K562 (cell line): ENCODE measurements around the gene DMAC1. TPM values are rescaled to one million over a fixed set of nuclear protein-coding genes. Genes with fewer than 3 reads are reported as not detected.

Source experiments
- CHD1 ChIP-seq: fragments of 200-600 bp; sonication (generic); IDR thresholded peaks from one replicate; pipeline ENCODE4 v1.6.1; 2012; ENCODE audit warnings: mild to moderate bottlenecking, moderate library complexity, low read length, inconsistent platforms
- DACH1 ChIP-seq: fragments of 450-650 bp; IDR thresholded peaks from 2 replicates; pipeline ENCODE4 v1.6.1; 2018; ENCODE audit not compliant: partially characterized antibody
- HMG20A ChIP-seq: fragments of 450-650 bp; formaldehyde crosslinking; conservative IDR thresholded peaks from 2 replicates; pipeline ENCODE4 v1.4.0; 2020; ENCODE audit warnings: mild to moderate bottlenecking, mixed read lengths
- JUNB ChIP-seq: fragments of 450-650 bp; formaldehyde crosslinking; conservative IDR thresholded peaks from 2 replicates; pipeline ENCODE4 v1.4.0; 2020; ENCODE audit warnings: mild to moderate bottlenecking
- KAT2B ChIP-seq: IDR thresholded peaks from one replicate; pipeline ENCODE4 v1.6.1; 2012; ENCODE audit warnings: low read depth, mild to moderate bottlenecking, control low read depth, inconsistent platforms, low read length, moderate library complexity
- NEUROD1 ChIP-seq: fragments of 150-350 bp; IDR thresholded peaks from 2 replicates; pipeline ENCODE4 v1.6.1; 2014; ENCODE audit warnings: borderline replicate concordance, low read length, low read depth; ENCODE audit not compliant: partially characterized antibody
- NFRKB ChIP-seq: fragments of 450-650 bp; IDR thresholded peaks from 2 replicates; pipeline ENCODE4 v1.6.1; 2016; ENCODE audit warnings: low read depth
- NR2C2 ChIP-seq, 2 experiments: fragments of 200-800 bp in 1 of 2; sonication (Bioruptor generic) in 1 of 2; sonication (generic) in 1 of 2; formaldehyde crosslinking in 1 of 2; IDR thresholded peaks; 2 replicates each; pipeline versions ENCODE4 v1.6.1 to v1.8.0; 2016 to 2022; ENCODE audit warnings: mild to moderate bottlenecking in 1 of 2, missing compliant biosample characterization in 1 of 2, missing genetic modification characterization in 1 of 2, missing genetic modification reagents in 1 of 2
- OTX1 ChIP-seq: fragments of 450-650 bp; formaldehyde crosslinking; IDR thresholded peaks from 2 replicates; pipeline ENCODE4 v1.4.0; 2022; ENCODE audit warnings: mild to moderate bottlenecking
- PHB ChIP-seq: fragments of 250-450 bp; sonication (Bioruptor Pico); IDR thresholded peaks from 2 replicates; pipeline ENCODE4 v1.5.0; 2021
- PURB ChIP-seq: sonication (generic); formaldehyde crosslinking; IDR thresholded peaks from 2 replicates; pipeline ENCODE4 v1.9.0; 2021; ENCODE audit warnings: low read depth, mild to moderate bottlenecking, missing genetic modification reagents
- PYGO2 ChIP-seq: fragments of 450-650 bp; IDR thresholded peaks from 2 replicates; pipeline ENCODE4 v1.6.1; 2016; ENCODE audit warnings: mild to moderate bottlenecking, missing genetic modification characterization, moderate library complexity, missing compliant biosample characterization
- RAD51 ChIP-seq: fragments of 450-650 bp; IDR thresholded peaks from 2 replicates; pipeline ENCODE4 v1.7.1; 2016; ENCODE audit warnings: low read depth, mild to moderate bottlenecking, borderline replicate concordance
- SIN3A ChIP-seq, 2 experiments: fragments of 150-350 bp in 1 of 2; IDR thresholded peaks; 2 replicates each; pipeline ENCODE4 v1.6.1; 2011 to 2016; ENCODE audit warnings: borderline replicate concordance in 2 of 2, low read depth in 2 of 2, low read length in 2 of 2, mild to moderate bottlenecking in 2 of 2, moderate library complexity in 2 of 2; ENCODE audit not compliant: control insufficient read depth in 1 of 2
- SIRT6 ChIP-seq: IDR thresholded peaks from one replicate; pipeline ENCODE4 v1.6.1; 2012; ENCODE audit warnings: low read depth, mild to moderate bottlenecking, control low read depth, inconsistent platforms, low read length, moderate library complexity
- SRSF3 ChIP-seq: fragments of 200-400 bp; formaldehyde crosslinking; IDR thresholded peaks from 2 replicates; pipeline ENCODE4 v1.6.1; 2016; ENCODE audit warnings: mild to moderate bottlenecking, low read length, moderate library complexity; ENCODE audit not compliant: insufficient read depth
- SRSF9 ChIP-seq: fragments of 200-400 bp; formaldehyde crosslinking; IDR thresholded peaks from 2 replicates; pipeline ENCODE4 v1.6.1; 2017; ENCODE audit warnings: low read depth, low read length, borderline replicate concordance
- TAF15 ChIP-seq: fragments of 200-400 bp; formaldehyde crosslinking; IDR thresholded peaks from 2 replicates; pipeline ENCODE4 v1.6.1; 2017; ENCODE audit warnings: mild to moderate bottlenecking, low read depth, low read length, moderate library complexity
- ZC3H4 ChIP-seq: sonication (generic); formaldehyde crosslinking; IDR thresholded peaks from 2 replicates; pipeline ENCODE4 v1.9.0; 2021; ENCODE audit warnings: missing genetic modification reagents, borderline replicate concordance
- polyA plus RNA-seq, 8 experiments: library from polyadenylated mRNA; depleted of rRNA in 4 of 8; stranded (reverse) in 5 of 8; unstranded in 3 of 8; fragments of >200 nt; fragmentation: Nextera tagmentation in 2 of 8; fragmentation: Illumina TruSeq in 1 of 8; extraction: Ambion mirVana in 2 of 8; extraction: Trizol in 1 of 8; gene quantifications; 2 replicates each; pipeline versions ENCODE4 v1.2.1 to v1.2.3, GENCODE V29; 2011 to 2014; ENCODE audit warnings: inconsistent platforms in 1 of 8, missing spikeins in 1 of 8
- total RNA-seq, 7 experiments: library from RNA; depleted of rRNA in 6 of 7; stranded (reverse); fragments of >200 nt in 6 of 7; fragmentation: Illumina TruSeq in 2 of 7; extraction: Trizol in 2 of 7; gene quantifications; 2 replicates each; pipeline versions ENCODE4 v1.2.1 to v1.2.3, GENCODE V29; 2011 to 2021; ENCODE audit warnings: low replicate concordance in 1 of 7
- TF ChIP-seq, protein P1 (sequence below): fragments of 250-450 bp; sonication (Bioruptor Pico); IDR thresholded peaks from 2 replicates; pipeline ENCODE4 v1.8.0; 2021; ENCODE audit warnings: moderate library complexity, mild to moderate bottlenecking, inconsistent platforms
- TF ChIP-seq, protein P2 (sequence below): fragments of 450-650 bp; formaldehyde crosslinking; IDR thresholded peaks from 2 replicates; pipeline ENCODE4 v1.4.0; 2022; ENCODE audit warnings: mild to moderate bottlenecking, moderate library complexity
- TF ChIP-seq, protein P3 (sequence below): fragments of 450-650 bp; IDR thresholded peaks from 2 replicates; pipeline ENCODE4 v1.6.1; 2018; ENCODE audit warnings: mild to moderate bottlenecking, low read depth; ENCODE audit not compliant: partially characterized antibody

Gene DMAC1
- total and polyA plus RNA-seq, 9 of the 15 experiments (the other 6 are each of a cell fraction or from before 2014, with no cell fraction given): 15.9 to 94.4 (median 38.4) TPM

DNA sequence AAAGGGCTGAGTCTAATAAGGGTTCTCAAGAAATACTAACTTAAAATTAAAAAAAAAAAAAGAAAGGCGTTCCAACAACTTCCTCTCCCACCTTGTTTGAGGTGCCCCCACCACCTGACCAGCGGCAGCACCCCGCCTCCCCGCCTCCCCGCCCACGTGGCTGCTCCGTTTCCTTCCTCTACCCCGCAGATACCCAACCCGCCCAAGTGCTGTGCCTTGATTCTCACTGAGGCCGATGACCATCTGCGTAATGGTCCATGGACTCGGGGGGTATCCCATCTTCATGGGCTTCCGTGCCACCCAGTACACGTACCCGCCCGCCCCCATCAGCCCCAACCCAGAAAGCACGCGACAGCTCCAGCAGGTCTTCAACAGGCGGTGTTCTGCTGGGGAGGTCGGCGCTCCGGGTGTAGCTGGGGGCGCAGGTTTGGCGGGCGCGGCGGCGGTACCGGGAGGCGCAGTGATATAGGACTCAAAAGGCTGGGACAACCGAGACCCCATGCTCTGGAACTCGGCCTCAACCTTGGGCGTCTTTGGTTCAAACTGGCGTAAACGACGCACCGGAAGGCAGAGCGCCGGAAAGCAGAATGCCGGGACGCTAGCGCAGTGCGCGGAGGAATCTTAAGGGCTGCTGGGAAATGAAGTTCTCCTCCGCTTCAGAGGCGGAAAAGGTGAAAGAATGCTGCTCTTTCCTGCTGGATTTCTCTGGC is at the start of gene DMAC1 (continued):
- TF ChIP-seq, protein P1, sequence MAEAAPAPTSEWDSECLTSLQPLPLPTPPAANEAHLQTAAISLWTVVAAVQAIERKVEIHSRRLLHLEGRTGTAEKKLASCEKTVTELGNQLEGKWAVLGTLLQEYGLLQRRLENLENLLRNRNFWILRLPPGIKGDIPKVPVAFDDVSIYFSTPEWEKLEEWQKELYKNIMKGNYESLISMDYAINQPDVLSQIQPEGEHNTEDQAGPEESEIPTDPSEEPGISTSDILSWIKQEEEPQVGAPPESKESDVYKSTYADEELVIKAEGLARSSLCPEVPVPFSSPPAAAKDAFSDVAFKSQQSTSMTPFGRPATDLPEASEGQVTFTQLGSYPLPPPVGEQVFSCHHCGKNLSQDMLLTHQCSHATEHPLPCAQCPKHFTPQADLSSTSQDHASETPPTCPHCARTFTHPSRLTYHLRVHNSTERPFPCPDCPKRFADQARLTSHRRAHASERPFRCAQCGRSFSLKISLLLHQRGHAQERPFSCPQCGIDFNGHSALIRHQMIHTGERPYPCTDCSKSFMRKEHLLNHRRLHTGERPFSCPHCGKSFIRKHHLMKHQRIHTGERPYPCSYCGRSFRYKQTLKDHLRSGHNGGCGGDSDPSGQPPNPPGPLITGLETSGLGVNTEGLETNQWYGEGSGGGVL (CRISPR knock-in tag): no peak
- no peak for TF ChIP-seq PHB (CRISPR knock-in tag)
- TF ChIP-seq JUNB: no peak
- TF ChIP-seq NEUROD1: no peak
- no peak for TF ChIP-seq NR2C2 (CRISPR knock-in tag; IDR thresholded peaks at IDR 0.05)
- peak; percentile 54; the same call in 1 of the 2 replicates for TF ChIP-seq NR2C2 (tag; IDR thresholded peaks at IDR 0.05)
- TF ChIP-seq, protein P2, sequence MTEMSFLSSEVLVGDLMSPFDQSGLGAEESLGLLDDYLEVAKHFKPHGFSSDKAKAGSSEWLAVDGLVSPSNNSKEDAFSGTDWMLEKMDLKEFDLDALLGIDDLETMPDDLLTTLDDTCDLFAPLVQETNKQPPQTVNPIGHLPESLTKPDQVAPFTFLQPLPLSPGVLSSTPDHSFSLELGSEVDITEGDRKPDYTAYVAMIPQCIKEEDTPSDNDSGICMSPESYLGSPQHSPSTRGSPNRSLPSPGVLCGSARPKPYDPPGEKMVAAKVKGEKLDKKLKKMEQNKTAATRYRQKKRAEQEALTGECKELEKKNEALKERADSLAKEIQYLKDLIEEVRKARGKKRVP (CRISPR knock-in tag): no peak
- peak; percentile 59 to 78; a peak in 2 of 4 replicates for TF ChIP-seq SIN3A (IDR thresholded peaks at IDR 0.05; ENCODE audit: borderline replicate concordance in 2 of 2, control insufficient read depth in 1 of 2, low read depth in 2 of 2, low read length in 2 of 2)
- TF ChIP-seq CHD1: no peak
- TF ChIP-seq OTX1 (CRISPR knock-in tag): no peak
- no peak for TF ChIP-seq SIRT6
- no peak for TF ChIP-seq NFRKB
- no peak for TF ChIP-seq DACH1
- TF ChIP-seq PURB: no peak
- peak; percentile 48; the same call in 1 of the 2 replicates for TF ChIP-seq RAD51
- no peak for TF ChIP-seq PYGO2 (tag)
- no peak for TF ChIP-seq TAF15
- no peak for TF ChIP-seq SRSF3
- no peak for TF ChIP-seq SRSF9
- TF ChIP-seq KAT2B: no peak
- TF ChIP-seq HMG20A (CRISPR knock-in tag): no peak
- no peak for TF ChIP-seq ZC3H4 (CRISPR knock-in tag)
- TF ChIP-seq, protein P3, sequence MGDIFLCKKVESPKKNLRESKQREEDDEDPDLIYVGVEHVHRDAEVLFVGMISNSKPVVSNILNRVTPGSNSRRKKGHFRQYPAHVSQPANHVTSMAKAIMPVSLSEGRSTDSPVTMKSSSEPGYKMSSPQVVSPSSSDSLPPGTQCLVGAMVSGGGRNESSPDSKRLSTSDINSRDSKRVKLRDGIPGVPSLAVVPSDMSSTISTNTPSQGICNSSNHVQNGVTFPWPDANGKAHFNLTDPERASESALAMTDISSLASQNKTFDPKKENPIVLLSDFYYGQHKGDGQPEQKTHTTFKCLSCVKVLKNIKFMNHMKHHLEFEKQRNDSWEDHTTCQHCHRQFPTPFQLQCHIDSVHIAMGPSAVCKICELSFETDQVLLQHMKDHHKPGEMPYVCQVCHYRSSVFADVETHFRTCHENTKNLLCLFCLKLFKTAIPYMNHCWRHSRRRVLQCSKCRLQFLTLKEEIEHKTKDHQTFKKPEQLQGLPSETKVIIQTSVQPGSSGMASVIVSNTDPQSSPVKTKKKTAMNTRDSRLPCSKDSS: no peak
